Measurements from ENCODE around the gene MRPS18A.

- TF ChIP-seq CTCF (IDR thresholded peaks at IDR 0.05), result no peak
- no peak for TF ChIP-seq POLR2A (IDR thresholded peaks at IDR 0.05)
Measured at GRCh38 chr6:43680308-43681200, 7.0 kb downstream of the MRPS18A start.
